ENCODE measurements around the gene DNAJC7. TPM values are rescaled to one million over a fixed set of nuclear protein-coding genes. Genes with fewer than 3 reads are reported as not detected.
"Not testable (repeated sequence)": the region's sequence is repeated elsewhere in the genome, so short reads cannot be mapped to it uniquely, and the experiment has no call there.

The DNAJC7 gene
- total and polyA plus RNA-seq, 7 donors: 46.7 to 91.6 (median 57.1) TPM

DNA sequence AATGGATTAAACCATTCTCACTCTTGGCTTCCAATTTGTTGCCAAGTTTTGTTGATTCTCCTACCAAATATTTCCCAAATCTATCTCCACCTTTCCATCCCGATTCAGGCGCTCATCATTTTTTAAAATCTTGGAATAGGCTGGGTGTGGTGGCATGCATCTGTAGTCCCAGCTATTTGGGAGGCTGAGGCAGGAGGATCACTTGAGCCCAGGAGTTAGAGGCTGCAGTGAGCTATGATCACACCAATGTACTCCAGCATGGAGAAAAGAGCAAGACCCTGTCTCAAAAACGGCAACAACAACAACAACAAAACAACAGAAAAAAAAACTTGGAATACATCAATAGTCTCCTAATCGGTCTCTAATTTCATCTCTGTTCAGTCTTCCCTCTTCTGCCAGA is 1.7 kb upstream of the DNAJC7 start:
- intact Hi-C loops (cut with DNase I): no loop called here
- no peak for DNase-seq
- Histone ChIP-seq H3K27me3 (no peaks in the 10 kb centered on the region), H3K4me3 (no peak overlapping the region), H3K36me3 (peaks cover 10 to 27% (median 18%) of the 10 kb centered on the region in 4 donors), H3K27ac (no peak overlapping the region), H3K9me3 (no peaks in the 10 kb centered on the region), H3K4me1 (peaks cover 0 to 62% (median 46%) of the 10 kb centered on the region in 4 donors)
- WGBS, 2 donors: 91 to 96% methylated on average over 4 of the region's 4 CpGs
- TF ChIP-seq, protein P1, sequence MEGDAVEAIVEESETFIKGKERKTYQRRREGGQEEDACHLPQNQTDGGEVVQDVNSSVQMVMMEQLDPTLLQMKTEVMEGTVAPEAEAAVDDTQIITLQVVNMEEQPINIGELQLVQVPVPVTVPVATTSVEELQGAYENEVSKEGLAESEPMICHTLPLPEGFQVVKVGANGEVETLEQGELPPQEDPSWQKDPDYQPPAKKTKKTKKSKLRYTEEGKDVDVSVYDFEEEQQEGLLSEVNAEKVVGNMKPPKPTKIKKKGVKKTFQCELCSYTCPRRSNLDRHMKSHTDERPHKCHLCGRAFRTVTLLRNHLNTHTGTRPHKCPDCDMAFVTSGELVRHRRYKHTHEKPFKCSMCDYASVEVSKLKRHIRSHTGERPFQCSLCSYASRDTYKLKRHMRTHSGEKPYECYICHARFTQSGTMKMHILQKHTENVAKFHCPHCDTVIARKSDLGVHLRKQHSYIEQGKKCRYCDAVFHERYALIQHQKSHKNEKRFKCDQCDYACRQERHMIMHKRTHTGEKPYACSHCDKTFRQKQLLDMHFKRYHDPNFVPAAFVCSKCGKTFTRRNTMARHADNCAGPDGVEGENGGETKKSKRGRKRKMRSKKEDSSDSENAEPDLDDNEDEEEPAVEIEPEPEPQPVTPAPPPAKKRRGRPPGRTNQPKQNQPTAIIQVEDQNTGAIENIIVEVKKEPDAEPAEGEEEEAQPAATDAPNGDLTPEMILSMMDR (IDR thresholded peaks at IDR 0.05): no peak
- TF ChIP-seq EP300 (IDR thresholded peaks at IDR 0.05) (no peak), POLR2A (IDR thresholded peaks at IDR 0.05) (no peak)

DNA sequence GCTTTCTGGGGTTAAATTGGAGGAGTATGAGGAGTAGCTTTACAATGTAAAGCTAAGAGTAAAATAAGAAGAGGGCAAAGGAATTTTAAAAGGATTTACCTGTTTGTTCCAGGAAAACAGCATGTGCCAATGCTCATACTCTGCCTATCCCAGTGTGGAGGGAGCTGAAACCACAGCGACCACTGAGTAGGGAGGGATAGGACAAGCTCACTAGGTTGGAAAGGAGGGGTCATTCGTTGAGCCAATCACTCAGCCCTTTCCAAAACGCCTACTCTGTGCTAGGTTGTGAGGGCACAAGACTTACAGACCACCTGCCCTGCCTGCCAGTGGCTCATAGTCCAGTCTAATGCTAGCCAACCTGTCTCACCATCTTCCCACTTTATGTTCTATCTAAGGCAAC is 1.1 kb upstream of the DNAJC7 start:
- H3K27me3 ChIP-seq: no peaks in the 10 kb centered on the region
- H3K27ac ChIP-seq: peak overlapping the region; percentile 89 to 93 (median 92)
- intact Hi-C loops (cut with DNase I): no loop called here
- TF ChIP-seq POLR2AphosphoS5 (IDR thresholded peaks at IDR 0.05) (no peak), EP300 (IDR thresholded peaks at IDR 0.05) (no peak), POLR2A (IDR thresholded peaks at IDR 0.05) (no peak)
- TF ChIP-seq, protein P1 (IDR thresholded peaks at IDR 0.05): no peak
- H3K9me3 ChIP-seq: no peaks in the 10 kb centered on the region
- H3K4me1 ChIP-seq: peaks cover 0 to 68% (median 50%) of the 10 kb centered on the region in 4 donors
- peak overlapping the region in 3 of 4 donors; percentile 78 to 90 (median 84) for H3K4me3 ChIP-seq
- DNase-seq: no peak
- 44 to 46% methylated on average over 3 of the region's 3 CpGs for WGBS, 2 donors
- peaks cover 4 to 20% (median 11%) of the 10 kb centered on the region in 4 donors for H3K36me3 ChIP-seq

DNA sequence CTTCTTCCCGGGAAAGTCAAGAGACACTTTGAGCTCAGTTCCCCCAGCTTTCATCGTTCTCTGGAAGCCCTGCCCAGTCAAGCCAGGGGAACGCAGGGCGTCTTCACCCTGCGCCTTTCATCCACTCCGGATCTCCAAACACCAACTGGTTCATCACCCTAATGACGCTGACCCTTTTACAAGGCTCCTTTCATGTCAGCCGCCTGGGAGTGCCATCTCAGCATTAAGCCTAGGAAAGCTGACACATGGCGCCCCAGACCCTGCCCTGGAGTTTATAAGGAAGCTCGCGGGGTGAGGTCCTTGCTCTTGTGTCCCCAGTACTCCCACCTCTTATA is 594 bp upstream of the DNAJC7 start:
- no peaks in the 10 kb centered on the region for H3K9me3 ChIP-seq
- H3K27ac ChIP-seq: peak overlapping the region; percentile 89 to 93 (median 92)
- H3K36me3 ChIP-seq: peaks cover 3 to 15% (median 8%) of the 10 kb centered on the region in 4 donors
- intact Hi-C loops (cut with DNase I): loop anchor here (2.0 kb wide), 1 partner anchor 51 kb away; the partner anchor contains the start of gene CNP
- no peak for DNase-seq
- no peak for TF ChIP-seq EP300 (IDR thresholded peaks at IDR 0.05)
- H3K4me1 ChIP-seq: peaks cover 0 to 73% (median 55%) of the 10 kb centered on the region in 4 donors
- 3 to 5% methylated on average over 11 of the region's 11 CpGs for WGBS, 2 donors
- H3K27me3 ChIP-seq: no peaks in the 10 kb centered on the region
- H3K4me3 ChIP-seq: peak overlapping the region; percentile 53 to 90 (median 81)

DNA sequence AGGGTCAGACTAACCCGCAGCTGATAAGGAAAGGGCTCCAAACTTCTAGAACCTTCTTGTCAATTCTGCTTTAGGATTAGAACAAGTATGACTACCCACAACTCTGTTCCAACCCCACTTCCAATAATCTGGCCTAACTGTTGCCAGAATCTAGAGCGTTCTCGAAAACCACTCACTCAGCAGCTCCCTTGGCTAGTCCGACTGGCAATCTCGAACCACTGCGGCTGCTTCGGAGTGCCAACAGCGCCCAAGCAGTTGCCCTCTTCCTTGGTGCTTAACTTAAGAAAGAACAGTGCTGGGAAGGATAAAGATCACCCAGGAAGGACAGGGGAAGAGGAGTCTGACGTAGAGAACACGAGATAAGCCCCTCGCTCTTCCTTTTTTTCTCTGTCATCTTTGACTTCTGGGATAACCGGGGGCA is 818 bp downstream of the DNAJC7 start:
- Histone ChIP-seq H3K27me3 (no peaks in the 10 kb centered on the region), H3K4me3 (peak overlapping the region; percentile 53 to 90 (median 81)), H3K9me3 (no peaks in the 10 kb centered on the region), H3K4me1 (peaks cover 0 to 78% (median 64%) of the 10 kb centered on the region in 4 donors), H3K27ac (peak overlapping the region; percentile 89 to 93 (median 92)), H3K36me3 (peaks cover 0 to 1% (median 0%) of the 10 kb centered on the region in 4 donors)
- intact Hi-C loops (cut with DNase I): loop anchor here (2.0 kb wide), 1 partner anchor 50 kb away; the partner anchor contains the start of gene CNP
- DNase-seq: no peak
- WGBS, 2 donors: 1 to 4% methylated on average over 12 of the region's 12 CpGs
- no peak for TF ChIP-seq POLR2A (IDR thresholded peaks at IDR 0.05)
- TF ChIP-seq, protein P1 (IDR thresholded peaks at IDR 0.05): no peak
- TF ChIP-seq EP300 (IDR thresholded peaks at IDR 0.05): no peak
- no peak for TF ChIP-seq POLR2AphosphoS5 (IDR thresholded peaks at IDR 0.05)

DNA sequence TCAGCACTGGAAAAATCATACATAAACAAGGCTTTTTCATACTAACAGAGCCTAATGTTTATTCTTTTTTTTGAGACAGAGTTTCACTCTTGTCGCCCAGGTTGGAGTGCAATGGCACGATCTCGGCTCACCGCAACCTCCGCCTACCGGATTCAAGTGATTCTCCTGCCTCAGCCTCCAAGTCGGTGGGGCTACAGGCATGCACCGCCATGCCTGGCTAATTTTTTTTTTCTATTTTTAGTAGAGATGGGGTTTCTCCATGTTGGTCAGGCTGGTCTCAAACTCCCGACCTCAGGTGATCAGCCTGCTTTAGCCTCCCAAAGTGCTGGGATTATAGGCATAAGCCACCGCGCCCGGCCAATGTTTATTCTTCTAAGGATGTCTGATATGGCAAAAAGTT is 3.5 kb downstream of the DNAJC7 start:
- H3K27ac ChIP-seq; DNase-seq; H3K27me3 ChIP-seq; H3K9me3 ChIP-seq; intact Hi-C loops (cut with DNase I); H3K4me3 ChIP-seq; H3K36me3 ChIP-seq: not testable (repeated sequence)
- H3K4me1 ChIP-seq: peaks cover 0 to 81% (median 71%) of the 10 kb centered on the region in 4 donors
- 96% methylated on average over 12 of the region's 12 CpGs for WGBS, 2 donors

DNA sequence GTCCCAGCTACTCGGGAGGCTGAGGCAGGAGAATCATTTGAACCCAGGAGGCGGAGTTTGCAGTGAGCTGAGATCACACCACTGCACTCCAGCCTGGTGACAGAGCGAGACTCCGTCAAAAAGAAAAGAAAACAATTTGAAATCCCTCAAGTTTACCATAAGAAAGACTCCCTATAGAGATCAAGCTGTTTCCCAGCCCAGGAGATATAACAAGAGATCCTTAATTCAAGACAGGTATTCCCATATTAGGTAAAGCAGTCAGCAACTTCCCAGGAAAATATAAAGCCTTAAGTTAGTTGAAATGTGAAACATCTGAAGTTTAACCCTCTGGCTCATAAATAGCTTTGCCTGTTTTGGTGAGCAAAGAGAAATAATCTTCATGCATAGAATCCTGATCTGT is 4.9 kb downstream of the DNAJC7 start:
- H3K4me3 ChIP-seq; DNase-seq; H3K27ac ChIP-seq; intact Hi-C loops (cut with DNase I); H3K9me3 ChIP-seq; H3K36me3 ChIP-seq; H3K27me3 ChIP-seq: not testable (repeated sequence)
- peaks cover 0 to 77% (median 65%) of the 10 kb centered on the region in 4 donors for H3K4me1 ChIP-seq
- whole genome bisulfite sequencing, 2 donors: 82 to 90% methylated on average over 4 of the region's 4 CpGs
